ENCODE results near the gene SLC41A1.
A peak's percentile ranks its signal among the peaks of the same experiment; 100 is the strongest.

GRCh38 chr1:205791568-205792180 is 21.3 kb downstream of the SLC41A1 start:
- TF ChIP-seq REST (IDR thresholded peaks at IDR 0.05; ENCODE audit: unreplicated experiment) (no peak), CREB1 (CRISPR knock-in tag; IDR thresholded peaks at IDR 0.05; ENCODE audit: low read depth) (no peak), CTCF (conservative IDR thresholded peaks at IDR 0.05; ENCODE audit: low read depth in 2 of 2) (peak; percentile 74 to 93), POLR2AphosphoS5 (IDR thresholded peaks at IDR 0.05; ENCODE audit: low read depth) (no peak), JUNB (IDR thresholded peaks at IDR 0.05; ENCODE audit: unreplicated experiment) (no peak), STAT1 (IDR thresholded peaks at IDR 0.05; ENCODE audit: unreplicated experiment) (no peak), EZH2 (IDR thresholded peaks at IDR 0.05; ENCODE audit: low read depth, unreplicated experiment) (no peak), EZH2phosphoT487 (IDR thresholded peaks at IDR 0.05; ENCODE audit: unreplicated experiment) (no peak), NANOG (IDR thresholded peaks at IDR 0.05; ENCODE audit: borderline replicate concordance) (no peak), ZNF331 (CRISPR knock-in tag; IDR thresholded peaks at IDR 0.05; ENCODE audit: low read depth) (no peak), ZNF114 (CRISPR knock-in tag; IDR thresholded peaks at IDR 0.05) (no peak), ETS1 (IDR thresholded peaks at IDR 0.05) (no peak), ZNF462 (CRISPR knock-in tag; IDR thresholded peaks at IDR 0.05) (no peak)
